Measurements from ENCODE around the gene KRT39. TPM values are rescaled to one million over a fixed set of nuclear protein-coding genes. Genes with fewer than 3 reads are reported as not detected.

The KRT39 gene
- total RNA-seq, 4 donors from 2014 or later, result not detected

- 76% methylated on average over 10 of the region's 13 CpGs; no CpG with 5 or more reads in 1 of the 2 donors for WGBS, 2 donors (ENCODE audit: low coverage in 1 of 2)
- H3K4me1 ChIP-seq, result peaks cover 0 to 8% (median 0%) of the 10 kb centered on the region in 3 donors
- no peak overlapping the region for H3K4me3 ChIP-seq
- H3K27me3 ChIP-seq, result peaks cover 25% of the 10 kb centered on the region
- TF ChIP-seq POLR2A (IDR thresholded peaks at IDR 0.05) (no peak), EP300 (IDR thresholded peaks at IDR 0.05) (no peak), POLR2AphosphoS5 (IDR thresholded peaks at IDR 0.05) (no peak), CTCF (IDR thresholded peaks at IDR 0.05) (no peak)
- no peaks in the 10 kb centered on the region for H3K36me3 ChIP-seq
- no peak overlapping the region for H3K27ac ChIP-seq
- H3K9me3 ChIP-seq, result no peaks in the 10 kb centered on the region
- ATAC-seq, result no peak
Measured at GRCh38 chr17:40978575-40979151, 11.9 kb upstream of the KRT39 start.

- H3K27ac ChIP-seq, result no peak overlapping the region
- no peak overlapping the region for H3K4me3 ChIP-seq
- peaks cover 20% of the 10 kb centered on the region for H3K27me3 ChIP-seq
- peaks cover 0 to 3% (median 0%) of the 10 kb centered on the region in 3 donors for H3K4me1 ChIP-seq
- no peaks in the 10 kb centered on the region for H3K36me3 ChIP-seq
- TF ChIP-seq CTCF (IDR thresholded peaks at IDR 0.05) (no peak), POLR2AphosphoS5 (IDR thresholded peaks at IDR 0.05) (no peak), POLR2A (IDR thresholded peaks at IDR 0.05) (no peak), EP300 (IDR thresholded peaks at IDR 0.05) (no peak)
- ATAC-seq, result no peak
- H3K9me3 ChIP-seq, result no peaks in the 10 kb centered on the region
Measured at GRCh38 chr17:40975516-40975915, 8.8 kb upstream of the KRT39 start.

GRCh38 chr17:40974366-40974765, 7.6 kb upstream of the KRT39 start:
- H3K4me3 ChIP-seq, result no peak overlapping the region
- H3K36me3 ChIP-seq, result no peaks in the 10 kb centered on the region
- H3K27me3 ChIP-seq, result peaks cover 20% of the 10 kb centered on the region
- H3K27ac ChIP-seq, result no peak overlapping the region
- no peaks in the 10 kb centered on the region for H3K4me1 ChIP-seq
- TF ChIP-seq CTCF (IDR thresholded peaks at IDR 0.05) (no peak), POLR2A (IDR thresholded peaks at IDR 0.05) (no peak), EP300 (IDR thresholded peaks at IDR 0.05) (no peak), POLR2AphosphoS5 (IDR thresholded peaks at IDR 0.05) (no peak)
- no peak for ATAC-seq
- no peaks in the 10 kb centered on the region for H3K9me3 ChIP-seq
- 82 to 90% methylated on average over 1 to 3 of the region's 3 CpGs for WGBS, 2 donors (ENCODE audit: low coverage in 1 of 2)

GRCh38 chr17:40967582-40967981, 834 bp upstream of the KRT39 start:
- ATAC-seq, result no peak
- WGBS, 2 donors (ENCODE audit: low coverage in 1 of 2), result 71 to 100% methylated on average over 1 of the region's 1 CpG
- TF ChIP-seq POLR2A (IDR thresholded peaks at IDR 0.05) (no peak), EP300 (IDR thresholded peaks at IDR 0.05) (no peak), CTCF (IDR thresholded peaks at IDR 0.05) (no peak), POLR2AphosphoS5 (IDR thresholded peaks at IDR 0.05) (no peak)
- H3K9me3 ChIP-seq, result no peaks in the 10 kb centered on the region
- no peaks in the 10 kb centered on the region for H3K27me3 ChIP-seq
- H3K4me3 ChIP-seq, result no peak overlapping the region
- no peaks in the 10 kb centered on the region for H3K36me3 ChIP-seq
- H3K27ac ChIP-seq, result no peak overlapping the region
- H3K4me1 ChIP-seq, result no peaks in the 10 kb centered on the region

GRCh38 chr17:40963838-40964237, 2.9 kb downstream of the KRT39 start:
- TF ChIP-seq POLR2AphosphoS5 (IDR thresholded peaks at IDR 0.05) (no peak), CTCF (IDR thresholded peaks at IDR 0.05) (peak; percentile 14 to 43 (median 24))
- Histone ChIP-seq H3K27ac (no peak overlapping the region), H3K4me3 (no peak overlapping the region)

More at GRCh38 chr17:40963838-40964237, 2.9 kb downstream of the KRT39 start:
- no peaks in the 10 kb centered on the region for H3K4me1 ChIP-seq
- 50 to 53% methylated on average over 1 of the region's 1 CpG for WGBS, 2 donors (ENCODE audit: low coverage in 1 of 2)
- no peaks in the 10 kb centered on the region for H3K36me3 ChIP-seq
- H3K27me3 ChIP-seq, result peaks cover 13% of the 10 kb centered on the region
- ATAC-seq, result no peak
- no peaks in the 10 kb centered on the region for H3K9me3 ChIP-seq
